GM12891 (cell line): Measurements from ENCODE around the gene PDZD2.

ENCODE experiments used
- POLR2AphosphoS5 ChIP-seq: IDR thresholded peaks from 2 replicates; pipeline ENCODE4 v1.6.1; 2011; ENCODE audit warnings: low read depth, low read length, control low read depth
- TAF1 ChIP-seq: IDR thresholded peaks from 2 replicates; pipeline ENCODE4 v1.6.1; 2011; ENCODE audit warnings: low read depth, low read length, control low read depth

DNA sequence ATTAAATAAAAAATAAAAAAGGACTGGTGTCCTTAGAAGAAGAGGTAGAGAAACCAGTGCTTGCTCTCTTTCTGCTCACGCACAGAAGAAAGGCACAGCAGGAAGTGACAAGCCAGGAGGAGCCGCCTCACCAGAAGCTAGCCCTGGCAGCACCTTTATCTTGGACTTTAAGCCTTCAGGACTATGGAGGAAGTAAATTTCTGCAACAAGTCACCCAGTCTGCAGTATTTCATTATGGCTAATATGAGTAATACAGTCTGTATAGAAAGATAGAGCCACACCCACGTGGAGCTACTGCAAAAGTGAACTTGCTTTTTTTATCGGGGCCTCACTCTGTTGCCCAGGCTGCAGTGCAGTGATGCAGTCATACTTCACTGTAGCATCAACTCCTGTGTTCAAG lies 68.4 kb downstream of the PDZD2 start:
- TF ChIP-seq POLR2AphosphoS5 (no peak), TAF1 (no peak)
